HepG2 (cell line): ENCODE measurements around the gene SPHK1. TPM values are rescaled to one million over a fixed set of nuclear protein-coding genes. Genes with fewer than 3 reads are reported as not detected.

ENCODE experiments used
- CC2D1A ChIP-seq: sonication (generic); formaldehyde crosslinking; IDR thresholded peaks from 2 replicates; pipeline ENCODE4 v1.8.1; 2023; ENCODE audit warnings: mild to moderate bottlenecking, missing genetic modification reagents
- CREBL2 ChIP-seq: sonication (generic); formaldehyde crosslinking; IDR thresholded peaks from 2 replicates; pipeline ENCODE4 v1.8.1; 2023; ENCODE audit warnings: missing genetic modification reagents, mild to moderate bottlenecking, borderline replicate concordance
- FIP1L1 ChIP-seq: fragments of 200-400 bp; formaldehyde crosslinking; IDR thresholded peaks from 2 replicates; pipeline ENCODE4 v1.6.1; 2018; ENCODE audit warnings: low read depth, mild to moderate bottlenecking, low read length, moderate library complexity, borderline replicate concordance; ENCODE audit not compliant: insufficient read depth
- HDAC2 ChIP-seq: sonication (generic); formaldehyde crosslinking; IDR thresholded peaks from 2 replicates; pipeline ENCODE4 v1.4.0; 2020; ENCODE audit warnings: missing genetic modification reagents
- HMG20A ChIP-seq: IDR thresholded peaks from 2 replicates; pipeline ENCODE4 v1.6.1; 2016; ENCODE audit warnings: borderline replicate concordance
- HOXA9 ChIP-seq: sonication (generic); formaldehyde crosslinking; IDR thresholded peaks from 2 replicates; pipeline ENCODE4 v1.8.1; 2022; ENCODE audit warnings: missing genetic modification reagents, mild to moderate bottlenecking, moderate library complexity, borderline replicate concordance
- KDM4B ChIP-seq: sonication (generic); formaldehyde crosslinking; IDR thresholded peaks from 2 replicates; pipeline ENCODE4 v1.4.0; 2020; ENCODE audit warnings: missing genetic modification reagents
- MEIS2 ChIP-seq: sonication (generic); formaldehyde crosslinking; IDR thresholded peaks from 2 replicates; pipeline ENCODE4 v1.9.0; 2021; ENCODE audit warnings: mild to moderate bottlenecking, missing genetic modification reagents
- MXD3 ChIP-seq: IDR thresholded peaks from 2 replicates; pipeline ENCODE4 v1.6.1; 2016; ENCODE audit warnings: mild to moderate bottlenecking, missing biosample characterization, missing genetic modification reagents
- MYPOP ChIP-seq: sonication (generic); formaldehyde crosslinking; IDR thresholded peaks from 2 replicates; pipeline ENCODE4 v1.8.1; 2023; ENCODE audit warnings: mild to moderate bottlenecking, moderate library complexity, missing genetic modification reagents
- NAIF1 ChIP-seq: sonication (generic); formaldehyde crosslinking; IDR thresholded peaks from 2 replicates; pipeline ENCODE4 v1.5.0; 2020; ENCODE audit warnings: mild to moderate bottlenecking, missing genetic modification reagents, borderline replicate concordance
- POLR2A ChIP-seq, 2 experiments: IDR thresholded peaks; 2 replicates each; pipeline ENCODE4 v1.6.1; 2011; ENCODE audit warnings: low read depth in 2 of 2, low read length in 2 of 2, mild to moderate bottlenecking in 1 of 2, moderate library complexity in 1 of 2; ENCODE audit not compliant: insufficient read depth in 1 of 2
- RAD21 ChIP-seq: fragments of 450-650 bp; formaldehyde crosslinking; IDR thresholded peaks from 2 replicates; pipeline ENCODE4 v1.5.0; 2020; ENCODE audit warnings: mild to moderate bottlenecking
- RARA ChIP-seq: IDR thresholded peaks from 2 replicates; pipeline ENCODE4 v1.6.1; 2016; ENCODE audit warnings: missing genetic modification reagents, missing compliant biosample characterization
- RFX5 ChIP-seq: IDR thresholded peaks from 2 replicates; pipeline ENCODE4 v1.6.1; 2011; ENCODE audit warnings: low read depth, low read length, improper control_type of control experiment
- SAP130 ChIP-seq: IDR thresholded peaks from 2 replicates; pipeline ENCODE4 v1.6.1; 2016; ENCODE audit warnings: low read depth
- SMARCE1 ChIP-seq: fragments of 450-650 bp; IDR thresholded peaks from 2 replicates; pipeline ENCODE4 v1.6.1; 2017; ENCODE audit warnings: borderline replicate concordance
- TFAP4 ChIP-seq: sonication (generic); IDR thresholded peaks from 2 replicates; pipeline ENCODE4 v1.6.1; 2016; ENCODE audit warnings: low read depth, borderline replicate concordance
- YEATS2 ChIP-seq: sonication (generic); formaldehyde crosslinking; IDR thresholded peaks from 2 replicates; pipeline ENCODE4 v1.4.0; 2020; ENCODE audit warnings: missing genetic modification reagents, borderline replicate concordance
- ZBTB38 ChIP-seq: sonication (generic); formaldehyde crosslinking; IDR thresholded peaks from 2 replicates; pipeline ENCODE4 v1.5.1; 2020; ENCODE audit warnings: mild to moderate bottlenecking, missing genetic modification reagents
- ZBTB7A ChIP-seq: sonication (generic); formaldehyde crosslinking; IDR thresholded peaks from 2 replicates; pipeline ENCODE4 v1.8.0; 2022; ENCODE audit warnings: mild to moderate bottlenecking, missing genetic modification reagents
- ZFP62 ChIP-seq: sonication (generic); formaldehyde crosslinking; IDR thresholded peaks from 2 replicates; pipeline ENCODE4 v1.4.0; 2020; ENCODE audit warnings: missing genetic modification reagents
- ZNF12 ChIP-seq: sonication (generic); formaldehyde crosslinking; IDR thresholded peaks from 2 replicates; pipeline ENCODE4 v1.5.0; 2020; ENCODE audit warnings: missing genetic modification reagents
- ZNF333 ChIP-seq: sonication (generic); formaldehyde crosslinking; IDR thresholded peaks from 2 replicates; pipeline ENCODE4 v1.4.0; 2020; ENCODE audit warnings: mild to moderate bottlenecking, missing genetic modification reagents, borderline replicate concordance
- ZNF34 ChIP-seq: sonication (generic); formaldehyde crosslinking; IDR thresholded peaks from 2 replicates; pipeline ENCODE4 v1.4.0; 2020; ENCODE audit warnings: mild to moderate bottlenecking, missing genetic modification reagents, borderline replicate concordance
- ZNF431 ChIP-seq: sonication (generic); formaldehyde crosslinking; IDR thresholded peaks from 2 replicates; pipeline ENCODE4 v1.9.0; 2022; ENCODE audit warnings: missing genetic modification reagents, low read depth, mild to moderate bottlenecking, borderline replicate concordance
- ZNF546 ChIP-seq: sonication (generic); formaldehyde crosslinking; conservative IDR thresholded peaks from 2 replicates; pipeline ENCODE4 v1.8.1; 2023; ENCODE audit warnings: mild to moderate bottlenecking, missing genetic modification reagents
- ZNF547 ChIP-seq: sonication (generic); formaldehyde crosslinking; IDR thresholded peaks from 2 replicates; pipeline ENCODE4 v1.5.1; 2020; ENCODE audit warnings: mild to moderate bottlenecking, missing genetic modification reagents
- ZNF576 ChIP-seq: sonication (generic); formaldehyde crosslinking; IDR thresholded peaks from 2 replicates; pipeline ENCODE4 v1.4.0; 2020; ENCODE audit warnings: mild to moderate bottlenecking, missing genetic modification reagents
- ZNF660 ChIP-seq: sonication (generic); formaldehyde crosslinking; IDR thresholded peaks from 2 replicates; pipeline ENCODE4 v1.5.1; 2020; ENCODE audit warnings: mild to moderate bottlenecking, low read depth, missing genetic modification reagents, borderline replicate concordance
- polyA plus RNA-seq, 8 experiments: library from polyadenylated mRNA; depleted of rRNA in 3 of 8; stranded (reverse) in 7 of 8; unstranded in 1 of 8; fragments of >200 nt; fragmentation: Illumina TruSeq in 4 of 8; extraction: Trizol in 4 of 8; gene quantifications; 2 replicates each; pipeline versions ENCODE4 v1.2.1 to v1.2.3, GENCODE V29; 2011 to 2016; ENCODE audit warnings: low read depth in 4 of 8, missing spikeins in 1 of 8, mixed read lengths in 1 of 8; ENCODE audit not compliant: insufficient read depth in 1 of 8
- total RNA-seq, 5 experiments: library from RNA; depleted of rRNA; stranded (reverse); fragments of >200 nt; fragmentation: Illumina TruSeq; extraction: Trizol; gene quantifications; 2 replicates each; pipeline ENCODE4 v1.2.3, GENCODE V29; 2016; ENCODE audit warnings: low read depth in 1 of 5

SPHK1 gene
- total and polyA plus RNA-seq, 2 of the 13 experiments (the other 11 are each of a cell fraction or from before 2014, with no cell fraction given), result 129 to 160 TPM

GRCh38 chr17:76408037-76408849, 23.8 kb downstream of the SPHK1 start (continued):
- no peak for TF ChIP-seq KDM4B (CRISPR knock-in tag)
- no peak for TF ChIP-seq ZNF576 (CRISPR knock-in tag)
- no peak for TF ChIP-seq HOXA9 (CRISPR knock-in tag)
- no peak for TF ChIP-seq ZFP62 (CRISPR knock-in tag)
- no peak for TF ChIP-seq CREBL2
- TF ChIP-seq MEIS2 (CRISPR knock-in tag), result peak; percentile 84; the same call in 1 of the 2 replicates
- no peak for TF ChIP-seq SMARCE1
- TF ChIP-seq ZBTB38, result no peak
- no peak for TF ChIP-seq NAIF1 (CRISPR knock-in tag)
- TF ChIP-seq MYPOP, result no peak
- no peak for TF ChIP-seq RARA
- TF ChIP-seq CC2D1A (CRISPR knock-in tag), result no peak
- TF ChIP-seq SAP130, result peak; percentile 49
- no peak for TF ChIP-seq HDAC2 (CRISPR knock-in tag)
- no peak for TF ChIP-seq ZBTB7A (CRISPR knock-in tag)
- no peak for TF ChIP-seq TFAP4
- TF ChIP-seq ZNF660, result no peak
- no peak for TF ChIP-seq ZNF12
- TF ChIP-seq ZNF34 (CRISPR knock-in tag), result no peak
- no peak for TF ChIP-seq YEATS2
- no peak for TF ChIP-seq HMG20A (CRISPR knock-in tag)
- no peak for TF ChIP-seq MXD3 (CRISPR knock-in tag)
- TF ChIP-seq RFX5, result no peak
- TF ChIP-seq ZNF546 (CRISPR knock-in tag), result no peak
- TF ChIP-seq RAD21 (CRISPR knock-in tag), result peak; percentile 87
- no peak for TF ChIP-seq ZNF333 (CRISPR knock-in tag)
- TF ChIP-seq ZNF547 (CRISPR knock-in tag), result no peak
- TF ChIP-seq ZNF431, result no peak
- no peak for TF ChIP-seq FIP1L1
- TF ChIP-seq POLR2A (IDR thresholded peaks at IDR 0.05; ENCODE audit: insufficient read depth in 1 of 2, low read depth in 2 of 2, low read length in 2 of 2), result no peak
